Common myeloid progenitor, CD34-positive (primary cell): ENCODE results near the gene GNAS.

Experiments used
- CTCF ChIA-PET: fragments of 350-600 bp; sonication (Branson Sonifier 250); formaldehyde crosslinking; loops from one replicate; lab custom pipeline; 2021; ENCODE audit warnings: antibody characterized with exemption; lab: Charles Lee
- POLR2A ChIA-PET: fragments of 350-600 bp; sonication (Branson Sonifier 250); formaldehyde crosslinking; loops from one replicate; lab custom pipeline; 2021; ENCODE audit warnings: antibody characterized with exemption; lab: Charles Lee
- DNase-seq, 3 donors: peaks; one replicate each; pipeline versions ENCODE4 v3.0.0 to v3.0.0-alpha.2; 2013
- H3K27ac ChIP-seq, 2 experiments: 1 replicate in 1 of 2; 2 replicates in 1 of 2; pipeline ENCODE4 v1.7.0; 2013; ENCODE audit warnings: inconsistent platforms in 2 of 2, low read length in 2 of 2, mild to moderate bottlenecking in 2 of 2, low read depth in 1 of 2, moderate library complexity in 1 of 2; ENCODE audit not compliant: severe bottlenecking in 2 of 2, insufficient read depth in 1 of 2, poor library complexity in 1 of 2
- H3K27me3 ChIP-seq, 5 experiments: replicated peaks in 2 of 5; 1 replicate in 3 of 5; 2 replicates in 2 of 5; pipeline versions ENCODE4 v1.6.1 to v1.7.0; 2013; ENCODE audit warnings: low read length in 4 of 5, mild to moderate bottlenecking in 2 of 5, moderate library complexity in 2 of 5, inconsistent platforms in 1 of 5; ENCODE audit not compliant: insufficient read depth in 5 of 5, control insufficient read depth in 4 of 5
- H3K36me3 ChIP-seq, 4 experiments: 1 replicate in 2 of 4; 2 replicates in 2 of 4; pipeline versions ENCODE4 v1.6.1 to v1.7.0; 2013; ENCODE audit warnings: low read length in 3 of 4, control low read depth in 1 of 4, mild to moderate bottlenecking in 1 of 4; ENCODE audit not compliant: control insufficient read depth in 4 of 4, insufficient read depth in 4 of 4
- H3K4me1 ChIP-seq, 4 experiments: 1 replicate in 3 of 4; 2 replicates in 1 of 4; pipeline versions ENCODE4 v1.6.1 to v1.7.1; 2013; ENCODE audit warnings: low read length in 3 of 4, mild to moderate bottlenecking in 3 of 4, control low read depth in 1 of 4, inconsistent platforms in 1 of 4, moderate library complexity in 1 of 4; ENCODE audit not compliant: control insufficient read depth in 4 of 4, insufficient read depth in 4 of 4; ENCODE audit errors: control extremely low read depth in 1 of 4
- H3K4me3 ChIP-seq, 7 experiments: 1 replicate in 4 of 7; 2 replicates in 3 of 7; pipeline versions ENCODE4 v1.5.1 to v1.7.0; 2013; ENCODE audit warnings: mild to moderate bottlenecking in 7 of 7, low read length in 6 of 7, moderate library complexity in 6 of 7, inconsistent platforms in 2 of 7, low read depth in 2 of 7, control low read depth in 1 of 7; ENCODE audit not compliant: insufficient read depth in 4 of 7, control insufficient read depth in 1 of 7; ENCODE audit errors: extremely low read depth in 1 of 7
- H3K9me3 ChIP-seq, 5 experiments: 1 replicate in 4 of 5; 2 replicates in 1 of 5; pipeline versions ENCODE4 v1.6.1 to v1.7.1; 2013; ENCODE audit warnings: low read length in 4 of 5, mild to moderate bottlenecking in 2 of 5, inconsistent platforms in 1 of 5, low read depth in 1 of 5, moderate library complexity in 1 of 5; ENCODE audit not compliant: control insufficient read depth in 4 of 5, insufficient read depth in 2 of 5; ENCODE audit errors: control extremely low read depth in 1 of 5
- WGBS: methylation state at CpG from one replicate; pipeline ENCODE4 v1.1.5; 2013; ENCODE audit not compliant: insufficient coverage; 5-methylcytosine and 5-hydroxymethylcytosine counted together

Gene GNAS

GRCh38 chr20:58837717-58838116 is 14.8 kb upstream of the GNAS start:
- H3K27me3 ChIP-seq: peaks cover 0 to 88% (median 28%) of the 10 kb centered on the region in 5 experiments
- ChIA-PET POLR2A (no interaction called here), CTCF (interaction anchor here (0.8 kb wide), 1 partner anchor 32 kb away, joined by 3 read pairs; no protein-coding TSS in a partner anchor)
- H3K4me3 ChIP-seq: no peak overlapping the region
- H3K36me3 ChIP-seq: no peaks in the 10 kb centered on the region
- H3K4me1 ChIP-seq: peaks cover 0 to 13% (median 3%) of the 10 kb centered on the region in 4 experiments
- peaks cover 0 to 2% (median 0%) of the 10 kb centered on the region in 5 experiments for H3K9me3 ChIP-seq
- no CpG with 5 or more reads among the region's 1 CpG for WGBS
- DNase-seq: no peak
- no peak overlapping the region for H3K27ac ChIP-seq

DNA sequence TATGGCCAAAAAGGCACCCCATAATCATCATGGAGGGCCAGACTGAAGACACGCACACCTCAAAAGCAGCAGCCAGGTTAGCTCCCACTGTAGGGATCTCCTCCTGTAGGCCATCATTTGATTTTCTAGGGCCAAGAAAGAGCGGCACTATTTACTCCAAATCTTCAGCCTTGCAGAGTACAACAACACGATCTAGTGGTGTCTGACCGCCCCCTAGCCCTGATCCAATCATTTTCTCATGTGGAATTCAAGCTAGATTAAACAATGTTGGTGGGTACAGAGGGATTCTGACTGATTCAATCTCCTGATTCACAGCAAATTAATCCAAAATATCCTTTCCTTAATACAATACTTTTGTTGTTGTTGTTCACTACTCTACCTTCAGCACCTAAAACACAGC is 14.3 kb upstream of the GNAS start:
- CTCF ChIA-PET: interaction anchor here (0.8 to 2.1 kb wide), 4 partner anchors 32 to 191 kb away, joined by 3 to 8 read pairs (median 4); no protein-coding TSS in a partner anchor
- DNase-seq: no peak
- 79% methylated on average over 4 of the region's 4 CpGs for WGBS
- peaks cover 0 to 2% (median 0%) of the 10 kb centered on the region in 5 experiments for H3K9me3 ChIP-seq
- no peak overlapping the region for H3K27ac ChIP-seq
- H3K27me3 ChIP-seq: peaks cover 0 to 89% (median 28%) of the 10 kb centered on the region in 5 experiments
- H3K4me3 ChIP-seq: no peak overlapping the region
- POLR2A ChIA-PET: no interaction called here
- H3K36me3 ChIP-seq: no peaks in the 10 kb centered on the region
- H3K4me1 ChIP-seq: peaks cover 0 to 13% (median 3%) of the 10 kb centered on the region in 4 experiments

- Histone ChIP-seq H3K4me1 (peaks cover 0 to 13% (median 3%) of the 10 kb centered on the region in 4 experiments), H3K9me3 (peaks cover 0 to 2% (median 0%) of the 10 kb centered on the region in 5 experiments), H3K4me3 (peak overlapping the region in 2 of 7 experiments; percentile 12 to 22), H3K27ac (no peak overlapping the region), H3K27me3 (peaks cover 2 to 92% (median 37%) of the 10 kb centered on the region in 5 experiments), H3K36me3 (no peaks in the 10 kb centered on the region)
- ChIA-PET CTCF (interaction anchor here (1.0 to 2.1 kb wide), 5 partner anchors 21 to 196 kb away, joined by 3 to 8 read pairs (median 3); no protein-coding TSS in a partner anchor), POLR2A (no interaction called here)
- DNase-seq: peak; percentile 45 to 66 (median 59)
- WGBS: 46% methylated on average over 19 of the region's 27 CpGs
Measured at GRCh38 chr20:58839474-58839874, 13.0 kb upstream of the GNAS start.

- Histone ChIP-seq H3K27ac (no peak overlapping the region), H3K9me3 (peaks cover 0 to 2% (median 0%) of the 10 kb centered on the region in 5 experiments), H3K27me3 (peaks cover 2 to 92% (median 38%) of the 10 kb centered on the region in 5 experiments), H3K4me1 (peaks cover 0 to 13% (median 3%) of the 10 kb centered on the region in 4 experiments), H3K36me3 (no peaks in the 10 kb centered on the region), H3K4me3 (peak overlapping the region in 1 of 7 experiments; percentile 22)
- 63% methylated on average over 60 of the region's 67 CpGs for WGBS
- no peak for DNase-seq
- POLR2A ChIA-PET: no interaction called here
- CTCF ChIA-PET: interaction anchor here (1.0 to 2.1 kb wide), 4 partner anchors 20 to 197 kb away, joined by 3 to 5 read pairs (median 3); no protein-coding TSS in a partner anchor
Measured at GRCh38 chr20:58839991-58840747, 12.3 kb upstream of the GNAS start.

DNA sequence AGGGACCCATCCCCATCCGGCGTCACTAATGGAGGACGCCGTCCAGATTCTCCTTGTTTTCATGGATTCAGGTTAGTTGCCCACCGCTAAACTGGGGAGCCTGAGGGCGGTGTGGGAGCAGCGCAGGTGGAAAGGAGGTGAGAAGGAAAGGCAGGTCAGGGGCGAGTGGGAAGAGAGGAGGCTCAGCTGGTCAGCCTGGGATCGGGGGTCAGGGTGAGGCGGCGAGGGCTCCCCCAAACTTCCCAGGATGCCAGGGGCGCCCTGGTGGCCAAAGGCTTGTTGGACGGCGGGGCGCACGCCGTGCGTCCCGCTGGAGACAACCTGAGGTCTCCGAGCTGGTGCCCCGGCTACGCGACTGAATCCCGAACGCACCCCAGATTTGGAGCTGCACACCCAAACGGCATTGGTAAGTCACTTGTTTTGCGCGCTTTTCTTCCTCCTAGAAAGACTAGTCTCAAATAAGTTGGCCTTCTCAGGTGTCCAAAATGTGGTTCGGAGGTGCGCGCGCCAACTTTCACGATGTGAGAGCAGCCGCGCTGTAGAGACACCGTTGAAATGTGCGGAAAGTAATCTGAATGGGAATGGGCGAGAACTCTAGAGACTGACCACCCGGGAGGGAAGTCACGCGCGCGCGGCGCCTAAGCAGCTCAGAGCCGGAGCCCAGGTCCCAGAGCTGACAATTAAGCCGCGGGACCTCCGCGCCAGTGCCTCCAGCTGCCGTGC is 11.5 kb upstream of the GNAS start:
- Histone ChIP-seq H3K4me3 (no peak overlapping the region), H3K27me3 (peaks cover 2 to 92% (median 42%) of the 10 kb centered on the region in 5 experiments), H3K9me3 (peaks cover 0 to 2% (median 0%) of the 10 kb centered on the region in 5 experiments), H3K36me3 (no peaks in the 10 kb centered on the region), H3K27ac (no peak overlapping the region), H3K4me1 (peaks cover 0 to 13% (median 3%) of the 10 kb centered on the region in 4 experiments)
- whole genome bisulfite sequencing: 64% methylated on average over 44 of the region's 51 CpGs
- no peak for DNase-seq
- POLR2A ChIA-PET: no interaction called here
- CTCF ChIA-PET: interaction anchor here (1.6 kb wide), 1 partner anchor 198 kb away, joined by 3 read pairs; no protein-coding TSS in a partner anchor

GRCh38 chr20:58841539-58842264 is 10.8 kb upstream of the GNAS start:
- no peak overlapping the region for H3K4me3 ChIP-seq
- ChIA-PET POLR2A (no interaction called here), CTCF (no interaction called here)
- DNase-seq: no peak
- WGBS: 57% methylated on average over 52 of the region's 58 CpGs
- no peaks in the 10 kb centered on the region for H3K36me3 ChIP-seq
- H3K4me1 ChIP-seq: peaks cover 0 to 15% (median 4%) of the 10 kb centered on the region in 4 experiments
- peaks cover 0 to 2% (median 0%) of the 10 kb centered on the region in 5 experiments for H3K9me3 ChIP-seq
- H3K27ac ChIP-seq: no peak overlapping the region
- peaks cover 2 to 92% (median 44%) of the 10 kb centered on the region in 5 experiments for H3K27me3 ChIP-seq
